ENCODE measurements around the gene EPB41L3.

DNA sequence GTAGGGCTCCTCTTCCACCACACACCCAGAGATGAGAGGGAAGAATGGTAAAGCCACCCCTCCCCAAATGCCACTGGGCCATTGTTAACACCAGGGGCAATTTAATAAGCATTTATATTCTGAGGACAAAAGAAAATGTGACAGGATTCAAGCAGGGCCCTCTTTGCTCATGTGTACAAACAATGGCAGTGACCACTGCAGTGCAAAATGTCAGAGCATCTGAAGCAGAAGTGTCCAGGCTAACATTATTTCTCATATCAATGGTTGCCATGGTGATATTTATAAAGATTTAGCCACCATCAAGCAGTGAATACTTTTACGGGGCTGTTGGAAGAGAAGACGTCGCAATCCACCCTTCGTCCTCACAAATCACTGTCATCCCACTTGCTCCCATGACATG, 10.8 kb upstream of the EPB41L3 start:
- TF ChIP-seq, protein P1, sequence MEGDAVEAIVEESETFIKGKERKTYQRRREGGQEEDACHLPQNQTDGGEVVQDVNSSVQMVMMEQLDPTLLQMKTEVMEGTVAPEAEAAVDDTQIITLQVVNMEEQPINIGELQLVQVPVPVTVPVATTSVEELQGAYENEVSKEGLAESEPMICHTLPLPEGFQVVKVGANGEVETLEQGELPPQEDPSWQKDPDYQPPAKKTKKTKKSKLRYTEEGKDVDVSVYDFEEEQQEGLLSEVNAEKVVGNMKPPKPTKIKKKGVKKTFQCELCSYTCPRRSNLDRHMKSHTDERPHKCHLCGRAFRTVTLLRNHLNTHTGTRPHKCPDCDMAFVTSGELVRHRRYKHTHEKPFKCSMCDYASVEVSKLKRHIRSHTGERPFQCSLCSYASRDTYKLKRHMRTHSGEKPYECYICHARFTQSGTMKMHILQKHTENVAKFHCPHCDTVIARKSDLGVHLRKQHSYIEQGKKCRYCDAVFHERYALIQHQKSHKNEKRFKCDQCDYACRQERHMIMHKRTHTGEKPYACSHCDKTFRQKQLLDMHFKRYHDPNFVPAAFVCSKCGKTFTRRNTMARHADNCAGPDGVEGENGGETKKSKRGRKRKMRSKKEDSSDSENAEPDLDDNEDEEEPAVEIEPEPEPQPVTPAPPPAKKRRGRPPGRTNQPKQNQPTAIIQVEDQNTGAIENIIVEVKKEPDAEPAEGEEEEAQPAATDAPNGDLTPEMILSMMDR (IDR thresholded peaks at IDR 0.05; ENCODE audit: poor library complexity) = no peak
- no peak for TF ChIP-seq EZH2 (IDR thresholded peaks at IDR 0.05; ENCODE audit: borderline replicate concordance)
- TF ChIP-seq EZH2phosphoT487 (IDR thresholded peaks at IDR 0.05; ENCODE audit: low read depth, severe bottlenecking, unreplicated experiment) = no peak
